GM18873 (cell line): Measurements from ENCODE around the gene VASN.

ENCODE experiments used
- ATAC-seq: cut with Tn5 transposase; IDR thresholded peaks from one replicate; pipeline ENCODE4 v1.9.1; 2021; ENCODE audit warnings: mild to moderate bottlenecking, moderate library complexity, moderate number of reproducible peaks; ENCODE audit not compliant: unreplicated experiment, low FRiP score

The VASN gene

GRCh38 chr16:4351880-4352279 is 19.8 kb upstream of the VASN start:
- ATAC-seq, result no peak

- ATAC-seq, result no peak
Observed at GRCh38 chr16:4352843-4353242, 18.8 kb upstream of the VASN start.

GRCh38 chr16:4353675-4354074 is 18.0 kb upstream of the VASN start:
- ATAC-seq, result no peak

- ATAC-seq, result no peak
Observed at GRCh38 chr16:4354512-4355409, 16.9 kb upstream of the VASN start.

GRCh38 chr16:4356820-4357219 is 14.8 kb upstream of the VASN start:
- ATAC-seq, result no peak

GRCh38 chr16:4358236-4358635 is 13.4 kb upstream of the VASN start:
- no peak for ATAC-seq

DNA sequence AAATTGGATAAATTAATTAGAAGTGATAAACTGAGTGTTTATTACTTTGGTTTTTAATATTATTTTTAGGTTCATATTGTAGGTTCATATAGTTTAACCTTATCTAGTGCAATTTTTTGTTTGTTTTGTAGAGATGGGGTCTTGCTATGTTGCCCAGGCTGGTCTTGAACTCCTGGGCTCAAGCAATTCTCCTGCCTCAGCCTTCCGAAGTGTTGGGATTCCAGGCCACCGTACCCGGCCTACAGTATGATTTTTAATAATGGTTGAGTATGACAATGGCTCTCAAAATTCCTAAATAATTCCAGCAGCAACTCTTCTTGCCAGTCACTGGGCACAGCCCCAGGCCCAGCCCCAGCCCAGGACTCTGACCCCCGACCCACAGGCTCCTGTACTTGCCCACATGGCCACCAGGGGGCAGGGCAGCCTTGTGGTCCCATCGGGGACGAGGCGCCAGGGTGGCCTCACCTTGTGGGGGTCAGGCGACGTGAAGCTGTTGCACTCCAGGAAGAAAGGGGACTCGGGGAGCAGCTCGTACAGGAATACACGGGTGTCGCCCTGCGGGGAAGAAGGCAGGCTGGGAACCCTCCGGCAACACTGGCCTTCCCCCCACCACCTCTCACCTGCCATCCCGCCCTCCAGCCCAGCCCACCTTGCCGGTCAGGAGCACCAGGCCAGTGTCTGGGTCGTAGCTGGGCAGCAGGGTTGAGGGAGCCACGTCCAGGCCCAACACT is 12.7 kb upstream of the VASN start:
- ATAC-seq, result no peak

- no peak for ATAC-seq
Observed at GRCh38 chr16:4359914-4360313, 11.7 kb upstream of the VASN start.

GRCh38 chr16:4360538-4361021 is 11.1 kb upstream of the VASN start:
- no peak for ATAC-seq

DNA sequence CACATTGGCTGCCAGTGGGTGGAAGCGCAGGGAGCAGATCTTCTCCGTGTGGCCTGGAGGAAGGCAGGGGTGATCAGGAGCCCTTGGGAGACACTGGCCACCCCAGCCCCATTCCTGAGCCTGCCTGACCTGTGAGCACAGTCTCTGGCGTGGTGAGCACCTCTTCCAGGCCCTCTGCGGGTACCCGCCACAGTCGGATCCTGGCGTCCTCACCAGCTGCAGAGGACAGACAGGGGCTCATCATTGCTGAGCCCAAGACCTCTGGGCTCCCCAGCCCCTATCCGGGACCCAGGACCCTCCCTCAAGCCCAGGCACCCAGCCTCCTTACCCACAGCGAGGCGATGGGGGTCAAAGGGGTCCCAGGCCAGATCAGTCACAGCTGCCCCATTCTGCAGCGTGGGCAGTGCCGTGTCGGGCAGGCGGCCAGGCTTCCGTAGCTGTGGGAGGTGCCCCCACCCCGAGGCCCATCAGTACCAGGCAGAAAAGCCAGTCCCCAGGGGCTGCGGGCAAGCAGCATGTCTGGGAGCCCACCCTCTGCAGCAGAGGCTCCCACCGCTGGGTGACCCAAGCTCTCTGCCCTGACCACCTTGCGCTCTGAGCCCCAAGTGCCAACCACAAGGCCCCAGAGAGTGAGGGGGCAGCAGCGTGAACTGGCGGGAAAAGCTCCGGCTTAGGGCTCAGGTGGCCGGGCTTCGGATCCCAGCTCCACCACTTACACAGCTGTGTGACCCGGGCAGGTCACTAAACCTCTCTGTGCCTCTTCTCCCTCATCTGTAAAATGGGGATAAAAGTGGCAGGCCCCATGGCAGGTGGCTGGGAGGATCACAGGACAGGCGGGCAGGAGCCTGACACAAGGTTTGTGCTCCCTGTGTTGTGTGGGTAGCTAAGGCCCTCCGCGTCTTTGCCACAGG is 10.4 kb upstream of the VASN start:
- no peak for ATAC-seq

GRCh38 chr16:4361944-4362311 is 9.7 kb upstream of the VASN start:
- no peak for ATAC-seq

DNA sequence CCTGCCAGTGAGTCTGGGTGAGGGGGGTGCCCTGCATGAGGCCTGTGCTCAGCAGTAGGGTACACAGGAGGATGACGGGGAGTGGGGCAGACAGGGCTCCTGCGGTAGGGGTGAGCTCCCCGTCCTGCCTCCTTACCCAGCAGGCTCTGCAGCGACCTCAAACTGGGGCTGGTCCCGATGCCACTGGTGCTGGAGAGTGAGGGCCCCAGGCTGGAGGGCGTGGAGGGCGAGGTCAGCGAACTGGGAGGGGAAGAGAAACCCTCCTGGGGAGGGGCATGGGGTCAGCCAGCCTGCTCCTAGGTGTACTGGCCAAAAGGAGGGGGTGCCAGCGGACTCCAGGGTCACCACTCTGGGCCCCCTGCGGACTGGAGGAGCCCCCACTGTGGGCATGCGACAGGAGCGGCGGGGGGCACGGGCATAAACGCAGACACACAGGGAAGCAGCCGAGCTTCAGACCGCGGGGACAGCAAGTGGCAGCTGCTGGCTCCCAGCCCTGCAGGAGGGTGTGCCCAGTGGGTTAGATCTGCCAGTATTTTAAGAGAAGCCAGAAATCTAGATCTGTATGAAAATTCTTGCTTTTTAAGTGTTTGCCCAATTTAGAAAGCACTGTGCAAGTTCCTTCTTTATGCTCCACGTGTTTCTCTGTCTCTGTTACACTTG is 9.0 kb upstream of the VASN start:
- ATAC-seq, result no peak

DNA sequence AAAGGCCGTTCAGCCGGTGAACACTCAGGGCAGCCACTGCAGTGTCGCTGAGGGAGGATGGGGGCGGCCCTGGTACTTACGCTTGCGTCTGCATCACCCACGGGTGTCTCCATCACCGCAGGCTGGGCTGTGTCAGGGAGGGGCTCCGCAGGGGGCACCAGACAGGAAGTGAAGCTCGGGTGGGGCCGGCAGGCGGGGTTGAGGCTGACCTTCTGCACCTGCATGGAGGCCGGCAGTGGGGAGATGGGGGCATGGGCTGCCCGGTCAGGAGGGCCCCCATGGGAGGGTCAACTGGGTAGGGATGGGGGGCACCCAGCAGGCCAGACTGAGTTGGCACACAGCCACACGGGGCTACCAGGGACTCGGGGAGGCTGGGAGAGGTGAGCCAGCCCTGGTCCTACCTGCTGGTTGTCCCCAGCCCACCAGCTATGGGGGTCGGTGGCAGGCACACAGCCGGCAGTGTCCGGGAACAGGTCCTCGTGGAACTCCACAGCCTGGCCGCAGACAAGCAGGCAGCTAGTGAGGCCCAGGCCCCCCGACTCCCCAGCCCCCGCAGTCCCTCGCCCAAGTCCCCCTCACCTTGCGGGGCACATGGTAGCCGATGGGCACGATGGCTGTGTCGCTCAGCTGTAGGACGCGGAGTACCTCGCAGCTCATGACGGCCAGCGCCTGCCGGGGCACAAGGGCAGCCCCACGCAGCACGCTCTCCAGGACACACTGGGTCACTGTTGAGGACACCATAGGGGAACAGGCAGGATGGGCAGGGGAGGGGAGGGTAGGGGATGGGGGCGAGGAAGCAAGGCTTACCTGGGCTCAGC is 7.2 kb upstream of the VASN start:
- ATAC-seq, result no peak

DNA sequence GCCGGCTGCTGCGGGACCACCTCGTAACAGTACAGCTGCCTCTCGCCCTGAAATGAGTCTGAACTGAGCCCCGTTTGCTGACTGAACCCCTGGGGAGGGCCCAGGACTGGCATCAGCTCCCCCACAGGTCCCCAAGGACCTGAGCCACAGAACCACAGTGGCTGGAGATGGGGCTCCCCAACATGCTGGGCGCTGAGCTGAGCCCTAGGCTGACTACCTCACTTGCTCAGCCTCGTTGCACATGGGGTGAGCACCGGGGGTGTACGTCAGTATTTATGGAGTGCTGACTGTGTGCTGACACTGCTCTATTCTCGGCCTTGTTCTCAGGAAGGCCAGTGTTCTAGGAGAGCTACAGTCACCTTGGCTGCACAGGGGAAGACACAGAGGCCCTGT is 6.6 kb upstream of the VASN start:
- ATAC-seq, result no peak

DNA sequence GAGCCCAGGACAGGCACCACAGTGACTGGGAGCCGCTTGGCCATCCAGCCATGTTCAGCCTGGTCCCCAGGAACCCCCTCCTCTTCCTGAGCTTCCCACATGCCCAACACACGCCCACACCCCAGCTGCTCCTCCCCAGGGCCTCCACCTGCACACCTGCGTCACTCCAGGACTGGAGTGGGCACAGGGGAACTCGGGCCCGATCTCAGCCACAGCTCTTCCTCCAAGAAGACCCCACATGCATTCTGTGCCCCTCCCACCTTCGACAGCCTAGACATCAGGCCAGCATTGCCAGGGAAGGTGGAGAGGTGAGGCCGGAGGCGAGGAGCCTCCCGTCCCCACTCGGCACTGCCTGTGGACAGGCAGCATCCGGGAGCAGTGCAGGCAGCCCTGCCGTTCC is 6.0 kb upstream of the VASN start:
- ATAC-seq, result no peak

GRCh38 chr16:4366016-4366415 is 5.6 kb upstream of the VASN start:
- ATAC-seq, result no peak

DNA sequence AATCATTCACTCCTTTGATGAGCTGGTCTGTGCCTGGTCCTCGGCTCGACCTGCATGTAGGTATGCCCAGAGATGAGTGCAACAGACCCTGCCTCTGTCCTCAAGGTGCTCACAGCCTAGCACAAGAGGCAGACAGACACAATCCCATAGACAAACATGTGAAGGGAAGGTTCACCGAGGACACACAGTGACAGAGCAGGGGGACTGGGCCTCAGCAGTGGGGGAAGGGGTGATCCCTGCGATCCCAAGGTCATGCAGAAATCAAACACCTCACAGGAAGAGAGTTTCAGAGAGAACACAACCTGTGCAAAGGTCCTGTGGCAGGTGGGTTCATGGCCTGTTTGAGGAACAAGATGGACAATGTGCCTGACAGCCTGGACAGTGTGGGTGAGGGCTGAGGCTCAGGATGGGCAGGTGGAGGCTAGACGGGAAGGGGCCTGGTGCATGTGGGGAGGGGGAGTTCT is 4.2 kb upstream of the VASN start:
- ATAC-seq, result no peak

DNA sequence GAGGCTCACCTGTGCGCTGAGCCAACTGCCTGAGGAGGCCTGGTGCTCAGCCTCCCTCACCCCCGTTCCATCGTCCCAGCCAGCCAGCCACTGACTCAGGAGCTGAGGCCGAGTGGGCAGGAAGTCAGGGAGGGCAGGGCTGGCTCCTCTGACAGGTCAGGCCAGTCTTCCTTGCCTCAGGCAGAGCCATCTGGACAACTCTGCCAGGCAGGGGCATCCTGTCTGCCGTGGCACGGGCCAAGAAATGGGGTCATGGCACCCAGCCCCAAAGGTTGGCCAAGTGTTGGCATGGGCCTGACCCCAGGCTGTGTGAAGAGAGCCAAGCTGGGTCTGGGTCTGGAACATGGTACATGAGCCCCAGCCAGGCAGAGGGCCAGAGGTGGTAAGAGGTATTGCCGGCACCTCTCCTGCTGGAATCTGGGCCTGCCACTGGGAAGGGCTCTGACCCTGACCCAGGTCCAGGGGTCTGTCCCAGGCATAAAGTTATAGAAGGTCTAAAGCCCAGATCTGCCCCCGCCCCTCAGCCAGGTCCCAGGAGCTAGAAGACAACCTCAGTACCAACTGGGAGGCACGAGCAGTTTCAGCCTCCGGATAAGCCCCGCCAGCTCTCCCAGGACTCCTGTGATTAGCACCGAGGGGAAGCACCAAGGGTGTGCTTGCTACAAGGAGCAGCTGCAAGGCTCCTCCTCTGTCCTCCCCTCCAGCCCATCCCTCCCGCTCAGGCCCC is 2.5 kb upstream of the VASN start:
- ATAC-seq, result no peak

DNA sequence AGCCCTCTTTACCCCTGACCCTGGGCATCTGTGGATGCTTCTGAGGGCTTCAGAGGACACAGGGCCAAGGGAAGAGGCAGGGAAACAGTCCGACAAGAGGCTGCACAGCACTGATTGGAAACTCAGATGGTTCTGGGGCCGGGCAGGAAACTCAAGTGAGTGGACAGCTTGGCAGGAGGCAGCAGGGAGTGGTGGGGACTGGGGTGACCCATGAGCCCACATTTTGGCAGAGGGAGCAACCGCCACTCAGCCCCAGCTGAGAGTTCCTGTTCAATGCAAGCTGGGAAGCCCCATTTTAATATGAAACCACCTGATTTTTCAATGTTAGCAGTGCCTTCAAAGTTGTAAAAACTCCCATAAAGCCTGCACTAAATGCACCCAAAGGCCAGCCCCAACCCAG is 1.5 kb upstream of the VASN start:
- ATAC-seq, result no peak
